HepG2 (cell line): ENCODE measurements around the gene CIAO2B. TPM values are rescaled to one million over a fixed set of nuclear protein-coding genes. Genes with fewer than 3 reads are reported as not detected.

Experiments
- ADNP ChIP-seq: sonication (generic); formaldehyde crosslinking; IDR thresholded peaks from 2 replicates; pipeline ENCODE4 v1.4.0; 2020; ENCODE audit warnings: missing genetic modification reagents
- CHD4 ChIP-seq: fragments of 200-600 bp; sonication (generic); IDR thresholded peaks from 2 replicates; pipeline ENCODE4 v1.7.0; 2017; ENCODE audit warnings: mild to moderate bottlenecking, low read length, borderline replicate concordance
- FOXK1 ChIP-seq: sonication (generic); formaldehyde crosslinking; IDR thresholded peaks from 2 replicates; pipeline ENCODE4 v1.4.0; 2020; ENCODE audit warnings: low read depth, missing genetic modification reagents, borderline replicate concordance
- GTF2F1 ChIP-seq: fragments of 150-350 bp; IDR thresholded peaks from 2 replicates; pipeline ENCODE4 v1.6.1; 2014; ENCODE audit warnings: low read length
- KMT2A ChIP-seq: sonication (generic); formaldehyde crosslinking; IDR thresholded peaks from 2 replicates; pipeline ENCODE4 v1.4.0; 2020; ENCODE audit warnings: missing genetic modification reagents
- POLR2AphosphoS5 ChIP-seq: IDR thresholded peaks from 2 replicates; pipeline ENCODE4 v1.6.1; 2012; ENCODE audit warnings: low read depth, low read length
- RBAK ChIP-seq: sonication (generic); formaldehyde crosslinking; IDR thresholded peaks from 2 replicates; pipeline ENCODE4 v1.5.1; 2020; ENCODE audit warnings: mild to moderate bottlenecking, missing genetic modification reagents
- RCOR2 ChIP-seq: IDR thresholded peaks from 2 replicates; pipeline ENCODE4 v1.6.1; 2016; ENCODE audit warnings: missing biosample characterization, missing genetic modification reagents
- SOX6 ChIP-seq, 2 experiments: fragments of 450-650 bp in 1 of 2; sonication (generic) in 1 of 2; formaldehyde crosslinking in 1 of 2; IDR thresholded peaks; 2 replicates each; pipeline versions ENCODE4 v1.4.0 to v1.6.1; 2017 to 2020; ENCODE audit warnings: antibody characterized with exemption in 1 of 2, mild to moderate bottlenecking in 1 of 2, missing genetic modification reagents in 1 of 2
- TGIF2 ChIP-seq: IDR thresholded peaks from 2 replicates; pipeline ENCODE4 v1.6.1; 2016; ENCODE audit warnings: control low read depth, missing compliant biosample characterization
- ZFAT ChIP-seq: sonication (generic); formaldehyde crosslinking; conservative IDR thresholded peaks from 2 replicates; pipeline ENCODE4 v1.8.1; 2023; ENCODE audit warnings: missing genetic modification reagents, inconsistent platforms
- ZMYM3 ChIP-seq: sonication (generic); formaldehyde crosslinking; IDR thresholded peaks from 2 replicates; pipeline ENCODE4 v1.5.1; 2020; ENCODE audit warnings: mild to moderate bottlenecking, missing genetic modification reagents
- ZNF383 ChIP-seq: sonication (generic); formaldehyde crosslinking; IDR thresholded peaks from 2 replicates; pipeline ENCODE4 v1.4.0; 2020; ENCODE audit warnings: missing genetic modification reagents, mild to moderate bottlenecking, borderline replicate concordance
- ZNF430 ChIP-seq: sonication (generic); formaldehyde crosslinking; IDR thresholded peaks from 2 replicates; pipeline ENCODE4 v1.9.0; 2021; ENCODE audit warnings: mild to moderate bottlenecking, missing genetic modification reagents
- ZSCAN9 ChIP-seq: IDR thresholded peaks from 2 replicates; pipeline ENCODE4 v1.6.1; 2016; ENCODE audit warnings: borderline replicate concordance
- polyA plus RNA-seq, 8 experiments: library from polyadenylated mRNA; depleted of rRNA in 3 of 8; stranded (reverse) in 7 of 8; unstranded in 1 of 8; fragments of >200 nt; fragmentation: Illumina TruSeq in 4 of 8; extraction: Trizol in 4 of 8; gene quantifications; 2 replicates each; pipeline versions ENCODE4 v1.2.1 to v1.2.3, GENCODE V29; 2011 to 2016; ENCODE audit warnings: low read depth in 4 of 8, missing spikeins in 1 of 8, mixed read lengths in 1 of 8; ENCODE audit not compliant: insufficient read depth in 1 of 8
- total RNA-seq, 5 experiments: library from RNA; depleted of rRNA; stranded (reverse); fragments of >200 nt; fragmentation: Illumina TruSeq; extraction: Trizol; gene quantifications; 2 replicates each; pipeline ENCODE4 v1.2.3, GENCODE V29; 2016; ENCODE audit warnings: low read depth in 1 of 5
- TF ChIP-seq, protein P1 (sequence below): sonication (generic); formaldehyde crosslinking; IDR thresholded peaks from 2 replicates; pipeline ENCODE4 v1.4.0; 2020; ENCODE audit warnings: missing genetic modification reagents
- TF ChIP-seq, protein P2 (sequence below): sonication (generic); formaldehyde crosslinking; IDR thresholded peaks from 2 replicates; pipeline ENCODE4 v1.5.0; 2020; ENCODE audit warnings: missing genetic modification reagents, mild to moderate bottlenecking, borderline replicate concordance
- TF ChIP-seq, protein P3 (sequence below), 2 experiments: sonication (generic) in 1 of 2; formaldehyde crosslinking in 1 of 2; IDR thresholded peaks; 2 replicates each; pipeline versions ENCODE4 v1.4.0 to v1.6.1; 2018 to 2020; ENCODE audit warnings: missing genetic modification reagents in 2 of 2, borderline replicate concordance in 1 of 2, low read depth in 1 of 2, mild to moderate bottlenecking in 1 of 2, missing biosample characterization in 1 of 2
- TF ChIP-seq, protein P4 (sequence below): sonication (generic); formaldehyde crosslinking; IDR thresholded peaks from 2 replicates; pipeline ENCODE4 v1.5.1; 2020; ENCODE audit warnings: missing genetic modification reagents, mild to moderate bottlenecking, borderline replicate concordance

CIAO2B gene
- total and polyA plus RNA-seq, 2 of the 13 experiments (the other 11 are each of a cell fraction or from before 2014, with no cell fraction given), result 157 to 293 TPM

DNA sequence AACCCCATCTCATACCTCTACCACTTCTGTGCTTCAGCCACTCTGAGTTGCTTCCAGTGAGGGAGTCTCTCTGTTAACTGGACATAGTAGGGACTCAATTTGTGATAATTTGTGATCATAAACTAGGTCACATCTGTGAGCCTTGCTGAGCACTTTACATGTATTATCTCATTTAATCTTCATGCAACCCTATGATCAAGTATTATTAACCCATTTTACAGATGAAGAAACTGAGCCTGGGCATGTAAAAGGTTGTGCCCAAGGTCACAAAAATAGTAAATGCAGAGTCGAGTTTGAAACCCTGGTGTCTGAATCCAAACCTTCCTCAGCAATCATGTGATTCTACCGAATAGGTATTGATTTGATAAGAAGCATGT, 35.3 kb downstream of the CIAO2B start (continued):
- TF ChIP-seq RBAK (CRISPR knock-in tag), result no peak
- peak; percentile 33; the same call in 1 of the 2 replicates for TF ChIP-seq ZNF430 (CRISPR knock-in tag)
- TF ChIP-seq ZFAT (CRISPR knock-in tag), result no peak
- no peak for TF ChIP-seq GTF2F1
- TF ChIP-seq, protein P1, sequence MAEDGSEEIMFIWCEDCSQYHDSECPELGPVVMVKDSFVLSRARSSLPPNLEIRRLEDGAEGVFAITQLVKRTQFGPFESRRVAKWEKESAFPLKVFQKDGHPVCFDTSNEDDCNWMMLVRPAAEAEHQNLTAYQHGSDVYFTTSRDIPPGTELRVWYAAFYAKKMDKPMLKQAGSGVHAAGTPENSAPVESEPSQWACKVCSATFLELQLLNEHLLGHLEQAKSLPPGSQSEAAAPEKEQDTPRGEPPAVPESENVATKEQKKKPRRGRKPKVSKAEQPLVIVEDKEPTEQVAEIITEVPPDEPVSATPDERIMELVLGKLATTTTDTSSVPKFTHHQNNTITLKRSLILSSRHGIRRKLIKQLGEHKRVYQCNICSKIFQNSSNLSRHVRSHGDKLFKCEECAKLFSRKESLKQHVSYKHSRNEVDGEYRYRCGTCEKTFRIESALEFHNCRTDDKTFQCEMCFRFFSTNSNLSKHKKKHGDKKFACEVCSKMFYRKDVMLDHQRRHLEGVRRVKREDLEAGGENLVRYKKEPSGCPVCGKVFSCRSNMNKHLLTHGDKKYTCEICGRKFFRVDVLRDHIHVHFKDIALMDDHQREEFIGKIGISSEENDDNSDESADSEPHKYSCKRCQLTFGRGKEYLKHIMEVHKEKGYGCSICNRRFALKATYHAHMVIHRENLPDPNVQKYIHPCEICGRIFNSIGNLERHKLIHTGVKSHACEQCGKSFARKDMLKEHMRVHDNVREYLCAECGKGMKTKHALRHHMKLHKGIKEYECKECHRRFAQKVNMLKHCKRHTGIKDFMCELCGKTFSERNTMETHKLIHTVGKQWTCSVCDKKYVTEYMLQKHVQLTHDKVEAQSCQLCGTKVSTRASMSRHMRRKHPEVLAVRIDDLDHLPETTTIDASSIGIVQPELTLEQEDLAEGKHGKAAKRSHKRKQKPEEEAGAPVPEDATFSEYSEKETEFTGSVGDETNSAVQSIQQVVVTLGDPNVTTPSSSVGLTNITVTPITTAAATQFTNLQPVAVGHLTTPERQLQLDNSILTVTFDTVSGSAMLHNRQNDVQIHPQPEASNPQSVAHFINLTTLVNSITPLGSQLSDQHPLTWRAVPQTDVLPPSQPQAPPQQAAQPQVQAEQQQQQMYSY (CRISPR knock-in tag), result no peak
- no peak for TF ChIP-seq ZSCAN9 (CRISPR knock-in tag)
- TF ChIP-seq, protein P2, sequence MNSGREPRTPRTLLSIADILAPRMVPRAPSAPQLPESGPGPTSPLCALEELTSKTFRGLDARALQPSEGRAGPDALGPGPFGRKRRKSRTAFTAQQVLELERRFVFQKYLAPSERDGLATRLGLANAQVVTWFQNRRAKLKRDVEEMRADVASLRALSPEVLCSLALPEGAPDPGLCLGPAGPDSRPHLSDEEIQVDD (CRISPR knock-in tag), result no peak
- peak; percentile 94 for TF ChIP-seq CHD4
- TF ChIP-seq ZNF383, result no peak
- peak; percentile 59 for TF ChIP-seq ZMYM3 (CRISPR knock-in tag)
- no peak for TF ChIP-seq POLR2AphosphoS5
- TF ChIP-seq KMT2A, result no peak
- TF ChIP-seq TGIF2, result no peak
- 0 out of 2 replicates have a peak, but pooled peaks have one; percentile 17 for TF ChIP-seq ADNP
- TF ChIP-seq, protein P3, sequence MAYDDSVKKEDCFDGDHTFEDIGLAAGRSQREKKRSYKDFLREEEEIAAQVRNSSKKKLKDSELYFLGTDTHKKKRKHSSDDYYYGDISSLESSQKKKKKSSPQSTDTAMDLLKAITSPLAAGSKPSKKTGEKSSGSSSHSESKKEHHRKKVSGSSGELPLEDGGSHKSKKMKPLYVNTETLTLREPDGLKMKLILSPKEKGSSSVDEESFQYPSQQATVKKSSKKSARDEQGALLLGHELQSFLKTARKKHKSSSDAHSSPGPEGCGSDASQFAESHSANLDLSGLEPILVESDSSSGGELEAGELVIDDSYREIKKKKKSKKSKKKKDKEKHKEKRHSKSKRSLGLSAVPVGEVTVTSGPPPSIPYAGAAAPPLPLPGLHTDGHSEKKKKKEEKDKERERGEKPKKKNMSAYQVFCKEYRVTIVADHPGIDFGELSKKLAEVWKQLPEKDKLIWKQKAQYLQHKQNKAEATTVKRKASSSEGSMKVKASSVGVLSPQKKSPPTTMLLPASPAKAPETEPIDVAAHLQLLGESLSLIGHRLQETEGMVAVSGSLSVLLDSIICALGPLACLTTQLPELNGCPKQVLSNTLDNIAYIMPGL (CRISPR knock-in tag; IDR thresholded peaks at IDR 0.05; ENCODE audit: borderline replicate concordance in 1 of 2, low read depth in 1 of 2), result no peak
- no peak for TF ChIP-seq FOXK1 (CRISPR knock-in tag)
- 0 out of 2 replicates have a peak, but pooled peaks have one; percentile 39 for TF ChIP-seq RCOR2 (CRISPR knock-in tag)
- TF ChIP-seq, protein P4, sequence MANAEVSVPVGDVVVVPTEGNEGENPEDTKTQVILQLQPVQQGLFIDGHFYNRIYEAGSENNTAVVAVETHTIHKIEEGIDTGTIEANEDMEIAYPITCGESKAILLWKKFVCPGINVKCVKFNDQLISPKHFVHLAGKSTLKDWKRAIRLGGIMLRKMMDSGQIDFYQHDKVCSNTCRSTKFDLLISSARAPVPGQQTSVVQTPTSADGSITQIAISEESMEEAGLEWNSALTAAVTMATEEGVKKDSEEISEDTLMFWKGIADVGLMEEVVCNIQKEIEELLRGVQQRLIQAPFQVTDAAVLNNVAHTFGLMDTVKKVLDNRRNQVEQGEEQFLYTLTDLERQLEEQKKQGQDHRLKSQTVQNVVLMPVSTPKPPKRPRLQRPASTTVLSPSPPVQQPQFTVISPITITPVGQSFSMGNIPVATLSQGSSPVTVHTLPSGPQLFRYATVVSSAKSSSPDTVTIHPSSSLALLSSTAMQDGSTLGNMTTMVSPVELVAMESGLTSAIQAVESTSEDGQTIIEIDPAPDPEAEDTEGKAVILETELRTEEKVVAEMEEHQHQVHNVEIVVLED, result no peak
- no peak for TF ChIP-seq SOX6 (IDR thresholded peaks at IDR 0.05)
- no peak for TF ChIP-seq SOX6 (CRISPR knock-in tag; IDR thresholded peaks at IDR 0.05)
- TF ChIP-seq, all 625 proteins: peak for 9
